ENCODE results near the gene RPP30.
"Not testable (repeated sequence)": the region's sequence is repeated elsewhere in the genome, so short reads cannot be mapped to it uniquely, and the experiment has no call there.

Gene RPP30

DNA sequence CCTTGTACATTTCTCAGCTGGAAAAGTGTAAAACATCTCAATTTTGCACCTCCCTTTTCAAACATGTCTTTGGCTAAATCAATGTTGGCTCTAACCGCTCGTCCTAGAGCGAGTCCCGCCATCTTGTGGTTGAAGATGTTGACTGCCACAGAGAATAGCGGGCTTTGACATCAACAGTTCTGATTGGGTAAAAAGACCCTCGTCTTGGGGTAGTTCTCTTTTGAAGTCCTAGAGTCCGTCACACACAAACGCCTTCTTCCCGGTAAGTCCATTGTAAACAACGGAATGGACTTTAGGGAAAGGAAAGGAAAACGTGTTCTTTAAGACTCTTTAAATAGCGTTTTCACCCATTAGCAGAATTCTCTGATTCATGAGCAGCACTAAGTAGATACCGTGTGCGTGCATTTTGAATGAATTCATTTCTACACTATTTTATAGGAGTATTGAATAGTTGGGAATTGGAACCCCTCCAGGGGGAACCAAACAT is 452 bp upstream of the RPP30 start:
- no peak for DNase-seq (ENCODE audit: low read depth)

DNA sequence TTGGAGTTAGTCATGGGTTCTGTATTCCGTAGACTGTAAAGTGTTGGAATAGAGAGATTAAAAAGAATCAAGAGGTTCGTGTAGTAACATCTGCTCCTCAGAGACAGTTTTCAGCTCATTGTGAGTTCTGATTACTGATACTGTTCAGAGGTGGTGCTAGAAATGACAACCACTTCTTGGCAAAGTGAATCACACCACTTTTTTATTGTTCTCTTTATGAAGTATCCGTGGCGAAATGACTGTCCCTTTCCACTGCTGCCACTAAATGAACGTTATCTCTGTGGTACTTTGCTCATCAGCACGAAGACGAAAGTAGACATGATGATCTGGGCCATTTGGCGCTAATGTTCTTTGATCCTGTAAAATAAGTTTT is 860 bp downstream of the RPP30 start:
- DNase-seq (ENCODE audit: low read depth): no peak

DNA sequence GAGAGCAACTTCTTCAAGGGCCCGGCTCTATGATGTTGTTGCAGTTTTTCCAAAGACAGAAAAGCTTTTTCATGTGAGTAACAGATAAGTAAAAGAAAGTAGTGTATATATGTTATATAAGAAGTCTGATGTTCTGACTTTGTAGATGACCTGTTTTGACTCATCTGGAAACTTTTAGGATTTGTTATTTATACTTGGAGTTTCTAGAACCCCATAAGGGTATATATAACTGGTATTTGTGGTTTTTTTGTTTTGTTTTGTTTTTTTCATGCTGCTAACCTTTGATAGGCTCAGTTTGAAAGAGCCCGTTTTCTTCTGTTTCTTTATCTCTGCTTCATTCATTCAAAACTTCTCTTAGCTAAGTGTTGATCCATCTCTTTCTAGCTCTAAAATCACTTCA is 7.3 kb downstream of the RPP30 start:
- no peak for DNase-seq (ENCODE audit: low read depth)

DNA sequence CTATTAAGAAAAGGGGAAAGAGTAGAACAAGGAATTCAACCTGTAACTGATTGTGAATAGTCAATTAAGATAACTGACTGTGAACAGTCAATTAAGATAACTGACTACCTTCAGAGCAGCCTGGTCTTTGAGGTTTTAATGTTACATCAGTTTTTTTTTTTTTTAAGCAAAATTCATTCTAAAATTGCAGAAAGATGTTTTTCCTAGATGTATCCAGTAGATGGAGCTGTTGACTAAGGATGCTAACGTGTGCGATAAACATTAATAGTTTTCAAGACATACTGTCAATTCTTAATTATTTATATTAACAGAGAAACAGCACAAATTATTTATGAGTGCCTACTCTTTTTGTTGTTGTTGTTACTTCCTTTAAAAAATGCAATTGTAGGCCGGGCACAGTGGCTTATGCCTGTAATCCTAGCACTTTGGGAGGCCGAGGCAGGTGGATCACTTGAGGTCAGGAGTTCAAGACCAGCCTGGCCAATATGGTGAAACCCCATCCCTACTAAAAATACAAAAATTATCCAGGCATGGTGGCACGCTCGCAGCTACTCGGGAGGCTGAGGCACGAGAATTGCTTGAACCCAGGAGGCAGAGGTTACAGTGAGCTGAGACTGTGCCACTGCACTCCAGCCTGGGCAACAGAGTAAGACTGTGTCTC is 8.4 kb downstream of the RPP30 start:
- not testable (repeated sequence) for DNase-seq (ENCODE audit: low read depth)

DNA sequence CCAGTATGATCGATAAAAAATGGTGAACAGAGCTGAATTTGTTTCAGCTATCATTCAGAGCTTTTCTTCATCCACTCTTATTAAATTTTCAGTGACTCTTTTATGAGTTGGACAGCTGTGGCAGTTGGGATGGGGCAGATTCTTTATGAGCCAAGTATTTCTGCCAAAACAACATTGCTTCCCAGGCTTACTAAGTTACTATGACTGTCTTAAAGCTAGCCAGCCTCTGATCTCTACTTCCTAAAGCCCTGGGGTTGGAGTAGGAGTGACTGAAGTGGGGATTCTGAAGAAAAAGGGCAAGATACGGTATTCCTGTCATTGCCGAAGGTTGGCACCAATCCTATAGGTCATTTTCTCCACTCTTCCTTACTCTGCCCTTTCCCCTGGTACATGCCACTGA is 12.7 kb downstream of the RPP30 start:
- DNase-seq (ENCODE audit: low read depth): no peak

DNA sequence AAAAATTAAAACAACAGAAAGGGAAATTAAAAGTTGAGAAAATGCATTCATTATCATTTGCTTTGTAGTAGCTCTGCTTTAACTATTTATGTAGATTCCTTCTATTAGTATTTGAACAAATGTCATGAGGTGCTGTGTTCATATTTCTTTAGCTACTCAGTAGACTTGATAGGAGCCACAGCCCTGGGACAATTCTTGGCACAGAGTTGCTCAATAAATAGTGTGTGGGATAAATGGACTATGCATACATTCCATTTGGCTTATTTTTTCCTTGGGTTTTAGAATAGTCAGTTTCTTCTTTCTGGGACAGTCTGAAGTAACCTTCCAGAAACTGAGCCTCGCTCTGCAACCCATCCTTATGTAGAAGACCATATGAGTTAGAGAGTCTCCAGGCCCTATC is 13.4 kb downstream of the RPP30 start:
- no peak for DNase-seq (ENCODE audit: low read depth)

DNA sequence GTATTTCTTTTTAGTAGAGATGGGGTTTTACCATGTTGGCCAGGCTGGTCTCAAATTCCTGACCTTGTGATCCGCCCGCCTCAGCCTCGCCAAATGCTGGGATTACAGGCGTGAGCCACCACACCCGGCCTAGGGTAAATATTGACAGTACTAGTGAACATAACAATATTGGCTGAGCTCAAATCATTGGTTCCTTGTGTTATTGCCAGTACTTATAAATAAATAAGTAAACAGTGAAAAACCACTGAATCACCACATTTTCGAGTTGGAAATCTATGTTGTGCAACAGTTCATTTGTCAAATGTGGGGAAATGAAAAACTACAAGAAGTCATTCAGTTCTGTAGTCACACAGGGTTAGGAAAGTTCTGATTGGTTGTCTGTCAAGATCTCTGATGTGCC is 15.8 kb downstream of the RPP30 start:
- no peak for DNase-seq (ENCODE audit: low read depth)

DNA sequence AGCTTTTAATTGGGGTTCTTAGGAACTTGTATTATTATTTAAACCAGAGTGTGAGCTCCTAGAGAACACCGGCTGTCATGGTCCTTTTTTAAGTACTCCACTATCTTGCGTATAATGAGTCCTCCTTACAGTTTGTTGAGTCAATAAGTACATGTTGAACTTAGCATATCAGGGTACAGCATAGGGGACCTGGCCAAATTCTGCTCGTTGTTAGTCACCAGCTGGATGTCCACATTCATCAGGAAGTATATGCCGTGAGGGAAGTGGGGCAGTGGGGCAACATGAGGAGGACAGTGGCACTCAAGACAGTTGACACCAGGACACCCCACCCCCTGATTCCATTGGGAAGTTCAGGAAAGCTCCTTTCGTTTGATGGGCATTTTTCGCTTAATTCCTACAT is 16.6 kb downstream of the RPP30 start:
- DNase-seq (ENCODE audit: low read depth): no peak

DNA sequence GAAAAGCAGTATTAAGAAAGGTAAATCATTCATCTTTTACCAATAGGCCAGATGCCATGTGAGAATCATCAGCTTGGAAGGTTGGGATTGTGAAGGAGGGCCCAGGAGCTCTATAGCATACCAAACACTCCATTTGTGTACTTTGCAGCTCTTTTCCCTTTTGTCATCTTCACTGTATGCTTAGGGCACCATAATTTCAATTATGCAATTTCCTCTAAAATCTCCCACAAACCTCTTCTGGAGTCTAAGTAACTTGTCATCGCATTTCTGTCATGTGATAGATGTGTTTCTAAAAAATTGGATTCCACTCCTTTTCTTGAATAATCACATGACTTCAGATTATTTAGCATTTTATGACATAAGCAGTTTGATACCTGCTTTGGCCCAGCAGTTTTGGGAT is 17.9 kb downstream of the RPP30 start:
- no peak for DNase-seq (ENCODE audit: low read depth)

DNA sequence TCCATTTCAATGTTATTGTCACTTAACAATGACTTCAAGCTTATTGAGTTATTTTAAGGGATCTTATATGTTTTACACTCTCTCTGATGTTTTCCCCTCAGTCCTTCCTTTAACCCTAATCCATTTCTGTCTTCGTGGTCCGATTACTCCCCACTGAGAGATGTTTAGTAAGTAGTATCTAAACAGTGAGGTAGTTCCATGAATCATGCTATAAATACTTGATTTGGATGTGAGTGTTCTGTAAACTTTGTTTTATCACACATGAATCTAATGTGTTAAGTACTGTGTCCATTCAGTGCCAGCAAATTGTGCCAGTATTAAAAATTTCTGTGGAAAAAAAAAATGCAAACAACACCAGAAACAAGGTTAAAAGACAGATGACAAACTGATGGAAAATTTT is 18.6 kb downstream of the RPP30 start:
- DNase-seq (ENCODE audit: low read depth): no peak

DNA sequence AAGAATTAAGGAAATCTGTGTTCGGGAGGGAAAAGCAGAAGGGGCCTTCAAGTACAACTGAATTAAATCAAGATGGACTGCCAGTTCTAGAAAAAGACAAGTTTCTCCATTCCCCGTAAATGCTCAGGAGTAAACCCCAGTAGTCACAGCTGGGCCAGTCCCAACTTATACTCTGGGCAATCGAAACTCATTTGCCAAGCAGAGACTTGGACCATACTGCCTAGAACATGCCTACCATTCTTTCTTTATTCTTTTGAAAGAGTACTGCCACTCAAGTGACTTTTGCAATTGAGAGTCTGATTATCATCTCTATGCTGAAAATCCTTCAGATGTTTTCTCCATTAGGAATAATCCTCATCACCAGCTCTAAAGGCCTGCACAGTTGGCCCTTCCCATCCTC is 21.4 kb downstream of the RPP30 start:
- no peak for DNase-seq (ENCODE audit: low read depth)

DNA sequence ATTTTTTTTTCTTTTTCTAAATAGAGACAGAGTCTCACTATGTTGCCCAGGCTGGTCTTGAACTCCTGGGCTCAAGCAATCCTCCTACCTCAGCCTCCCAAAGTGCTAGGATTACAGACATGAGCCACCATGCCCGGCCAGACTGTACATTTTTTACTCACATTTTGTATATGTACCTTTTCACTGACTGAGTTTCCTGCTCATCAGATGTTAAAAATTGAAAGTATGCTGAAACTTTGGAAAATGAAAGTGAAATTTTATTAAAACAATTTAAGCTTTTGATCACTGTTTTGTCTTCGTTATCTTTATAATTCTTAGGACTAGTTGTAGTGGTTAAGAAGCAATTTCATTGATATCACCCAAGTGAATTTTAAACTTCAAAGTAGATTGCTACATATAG is 25.1 kb downstream of the RPP30 start:
- DNase-seq (ENCODE audit: low read depth): not testable (repeated sequence)

DNA sequence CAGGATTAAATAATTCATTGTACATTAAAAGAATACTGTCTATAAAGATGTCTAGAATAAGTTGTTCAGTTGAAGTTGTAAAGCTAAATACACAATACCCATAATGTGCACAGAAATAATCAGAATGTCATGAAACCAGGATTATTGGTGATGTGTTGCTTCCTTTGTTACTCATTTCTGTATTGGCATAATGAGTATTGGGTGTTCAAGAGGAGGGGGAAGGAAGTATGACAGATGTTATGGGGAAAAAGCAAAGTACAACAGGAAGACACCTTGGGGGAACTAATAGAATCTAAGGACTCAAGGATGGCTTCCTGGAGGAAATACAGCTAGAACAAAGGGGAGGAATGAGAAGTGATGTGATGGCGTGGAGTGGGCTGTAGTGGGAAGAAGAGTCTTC is 34.2 kb downstream of the RPP30 start:
- no peak for DNase-seq (ENCODE audit: low read depth)

DNA sequence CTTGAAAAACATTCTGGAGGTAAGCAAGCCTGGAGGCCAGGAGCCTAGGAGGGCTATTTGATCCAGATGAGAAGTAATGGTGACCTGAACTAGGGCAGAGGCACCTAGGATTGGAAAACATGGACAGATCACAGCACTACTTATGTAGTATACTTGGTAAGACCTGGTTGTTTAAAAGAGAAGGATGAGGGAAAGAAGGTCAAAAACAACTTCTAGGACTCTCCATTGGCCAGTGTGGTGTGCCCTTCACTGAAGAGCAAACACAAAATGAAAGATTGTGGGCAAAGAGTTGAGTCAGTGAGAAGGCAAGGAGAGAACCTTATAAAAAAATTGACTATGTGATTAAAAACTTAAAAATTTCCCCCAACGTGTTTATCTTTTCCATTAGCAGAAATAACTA is 34.8 kb downstream of the RPP30 start:
- no peak for DNase-seq (ENCODE audit: low read depth)

DNA sequence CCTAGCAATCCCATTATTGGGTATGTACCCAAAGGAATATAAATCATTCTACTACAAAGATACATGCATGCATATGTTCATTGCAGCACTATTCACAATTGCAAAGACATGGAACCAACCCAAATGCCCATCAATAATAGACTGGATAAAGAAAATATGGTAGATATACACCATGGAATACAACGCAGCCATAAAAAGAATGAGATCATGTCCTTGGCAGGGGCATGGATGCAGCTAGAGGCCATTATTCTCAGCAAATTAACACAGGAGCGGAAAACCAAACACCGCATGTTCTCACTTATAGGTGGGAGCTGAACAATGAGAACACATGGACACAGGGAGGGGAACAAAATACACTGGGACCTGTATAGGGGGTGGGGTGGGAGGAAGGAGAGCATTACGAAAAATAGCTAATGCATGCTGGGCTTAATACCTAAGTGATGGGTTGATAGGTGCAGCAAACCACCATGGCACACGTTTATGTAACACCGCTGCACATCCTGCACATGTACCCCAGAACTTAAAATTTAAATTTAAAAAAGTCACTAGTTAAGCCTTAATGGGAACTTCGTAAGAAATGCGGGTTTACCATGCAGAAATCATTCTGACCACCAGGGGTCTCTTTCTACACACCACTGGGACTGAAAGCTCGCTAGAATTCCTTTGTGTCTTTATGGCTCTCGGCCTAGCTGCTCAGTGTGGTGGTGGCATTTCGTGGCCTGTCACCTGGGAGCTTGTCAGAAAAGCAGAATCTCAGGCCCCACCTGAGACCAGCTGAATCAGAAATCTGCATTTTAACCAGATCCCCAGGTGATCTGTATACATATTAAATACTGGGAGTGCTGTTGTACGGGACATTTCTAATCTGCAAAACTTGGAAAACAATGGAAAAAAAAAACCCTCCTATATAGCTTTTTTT is 39.6 kb downstream of the RPP30 start:
- DNase-seq (ENCODE audit: low read depth): peak; percentile 4

DNA sequence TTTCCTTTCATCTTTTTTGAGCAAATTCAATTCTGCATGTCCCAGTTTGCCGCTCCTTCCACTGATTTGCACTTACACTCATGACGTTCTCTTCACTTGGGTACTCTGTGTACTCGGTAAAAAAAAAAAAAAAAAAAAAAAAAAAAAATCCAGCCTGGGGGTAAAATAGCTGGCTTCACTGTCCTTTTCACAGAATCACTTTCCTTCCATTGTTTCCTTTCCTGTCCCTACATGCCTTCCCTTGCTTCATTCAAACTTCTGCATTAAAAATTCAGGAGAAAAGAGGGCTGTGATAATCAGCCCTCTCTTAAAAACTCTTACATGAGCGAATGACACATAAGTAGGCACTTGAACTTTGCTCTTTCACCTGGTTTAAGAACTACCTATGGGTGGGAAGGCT is 40.4 kb downstream of the RPP30 start:
- DNase-seq (ENCODE audit: low read depth): no peak

DNA sequence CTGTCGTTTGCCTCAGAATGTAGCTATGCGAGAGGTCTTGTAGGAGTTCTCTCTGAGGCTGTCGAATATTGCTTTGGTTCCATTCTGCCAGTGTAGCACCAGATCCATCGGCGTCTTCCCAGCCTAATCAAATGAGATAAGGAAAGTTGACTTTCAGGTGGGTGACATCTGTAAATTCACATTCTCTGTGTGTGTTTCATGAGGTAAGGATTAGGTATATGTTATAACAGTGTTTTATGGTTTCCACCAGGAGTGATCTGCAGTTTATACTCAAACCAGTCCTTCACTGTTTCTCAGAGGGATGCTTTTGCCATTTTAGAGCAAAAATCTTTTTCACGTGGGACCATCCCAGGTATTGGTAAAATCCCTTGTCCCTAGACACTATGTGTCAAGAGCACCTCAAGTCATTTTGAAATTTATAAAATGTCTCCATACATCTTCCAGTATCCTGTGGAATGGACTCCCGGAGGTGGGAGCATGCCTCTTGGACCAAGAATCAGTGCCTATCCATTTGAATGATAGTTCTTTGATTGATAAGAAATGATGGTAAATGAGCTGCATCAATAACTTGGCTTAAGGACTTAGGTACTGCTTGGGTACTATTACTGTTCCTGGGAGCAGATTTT is 41.2 kb downstream of the RPP30 start:
- no peak for DNase-seq (ENCODE audit: low read depth)

DNA sequence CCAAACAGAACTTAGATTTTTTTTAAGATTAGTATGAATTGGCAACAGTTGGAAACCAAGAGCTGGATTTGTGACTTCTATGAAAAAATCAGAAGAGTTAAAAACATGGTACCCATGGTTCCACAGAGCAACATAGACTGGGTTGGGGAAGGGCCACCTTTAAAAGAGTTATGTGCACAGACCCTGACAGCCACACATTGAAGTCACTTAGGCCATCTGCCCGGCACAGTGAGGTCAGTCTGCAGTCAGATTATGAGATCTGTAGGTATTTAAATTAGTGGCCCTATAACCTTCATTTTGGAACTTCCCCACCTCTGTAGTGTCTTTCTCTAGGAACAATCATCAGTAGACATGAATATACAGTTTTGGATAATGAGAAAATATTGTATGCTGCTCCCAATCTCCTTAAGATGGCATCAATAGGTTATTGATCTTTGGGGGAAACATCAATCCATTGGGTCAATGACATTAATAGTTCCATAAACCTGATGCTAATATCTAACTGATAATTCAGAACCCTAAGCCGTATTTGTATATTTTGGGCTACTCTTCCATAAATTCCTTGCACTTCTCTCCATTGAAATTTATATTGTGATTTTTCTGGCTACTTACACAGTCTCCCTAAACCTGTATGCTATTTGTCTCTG is 42.1 kb downstream of the RPP30 start:
- no peak for DNase-seq (ENCODE audit: low read depth)

DNA sequence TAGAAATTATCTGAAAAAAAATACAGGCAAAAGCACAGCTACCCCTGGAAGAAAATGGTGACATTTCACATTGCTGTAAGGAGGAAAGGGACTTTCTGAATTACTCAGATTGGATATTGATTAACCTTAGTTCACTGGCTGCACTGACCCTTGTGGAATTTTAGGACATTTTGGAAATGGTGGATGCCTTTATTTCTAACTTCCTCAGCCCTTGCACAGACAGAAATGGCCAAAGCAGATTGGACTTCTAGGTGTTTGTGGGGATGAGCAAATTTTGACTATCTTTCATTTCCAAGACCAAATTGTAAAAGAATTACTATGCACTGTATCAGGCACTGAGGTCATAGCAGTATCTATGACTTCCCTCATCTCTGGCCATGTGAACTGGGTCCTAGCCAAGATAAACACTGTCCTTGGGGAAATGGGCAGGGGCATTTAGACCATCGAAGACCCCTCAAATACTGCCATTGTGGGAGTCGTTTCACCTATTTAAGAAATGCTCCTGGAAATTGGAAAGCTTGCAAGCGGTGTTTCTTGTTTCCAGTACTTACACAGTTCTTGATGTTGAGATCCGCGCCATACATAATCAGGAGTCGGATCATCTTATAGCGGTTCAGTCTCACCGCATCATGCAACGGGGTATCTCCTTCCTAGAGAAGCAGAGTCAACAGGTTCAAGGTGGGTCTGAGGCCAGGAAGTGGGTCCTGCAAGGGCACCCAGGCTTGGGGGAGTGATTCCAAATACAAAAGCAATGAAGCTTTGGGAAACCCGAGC is 43.4 kb downstream of the RPP30 start:
- no peak for DNase-seq (ENCODE audit: low read depth)

DNA sequence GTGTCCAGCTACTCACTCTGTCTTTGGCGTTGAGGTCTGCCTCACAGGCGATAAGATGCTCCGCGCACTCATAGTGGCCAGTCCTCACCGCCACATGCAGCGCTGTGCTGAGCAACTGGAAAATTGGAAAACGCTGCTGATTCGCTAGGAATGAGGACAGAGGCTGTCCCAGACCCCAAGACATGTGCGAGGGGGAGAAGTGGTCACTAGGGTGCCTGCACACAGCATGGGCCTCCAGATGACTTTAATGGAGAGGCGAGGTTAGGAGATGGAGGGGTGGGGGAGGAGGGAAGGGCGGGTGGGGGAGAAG is 43.9 kb downstream of the RPP30 start:
- DNase-seq (ENCODE audit: low read depth): no peak

DNA sequence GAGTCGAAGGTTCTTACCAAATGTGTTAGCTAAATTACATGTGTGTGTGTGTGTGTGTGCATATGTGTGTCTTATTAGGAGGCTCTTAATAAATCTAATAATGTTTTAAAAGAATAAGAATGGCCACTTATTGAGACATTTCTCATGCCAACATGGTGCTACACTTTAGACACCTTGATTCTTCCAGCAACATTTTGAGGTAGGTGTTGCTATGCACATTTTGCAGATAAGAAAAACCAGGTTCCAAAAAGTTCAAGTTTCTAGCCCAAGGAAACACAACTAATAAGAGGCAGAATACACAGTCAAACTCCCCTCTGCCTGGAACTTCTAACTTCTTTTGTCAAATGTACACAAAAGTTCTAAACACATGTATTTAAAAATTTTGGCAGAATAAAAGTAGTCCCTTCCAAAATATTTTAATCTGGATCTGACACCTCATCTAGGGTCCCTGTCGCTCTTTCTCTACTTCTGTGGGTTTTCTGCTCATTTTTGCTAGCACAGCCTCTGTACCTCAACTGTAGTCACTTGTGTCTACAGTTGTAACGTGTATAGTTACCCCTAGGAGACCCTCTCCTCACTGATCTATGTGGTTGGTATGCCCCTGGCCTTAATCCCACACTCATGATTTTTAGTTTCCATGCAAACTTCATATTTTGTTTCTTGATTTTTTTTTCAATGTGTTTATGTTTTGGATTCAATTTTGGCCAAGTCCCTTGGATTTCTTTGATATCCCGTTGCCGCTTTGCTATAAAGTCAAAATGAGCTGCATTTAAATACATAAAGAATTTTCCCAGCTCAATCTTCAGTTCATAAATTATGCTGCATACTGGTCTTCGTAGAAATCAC is 44.8 kb downstream of the RPP30 start:
- no peak for DNase-seq (ENCODE audit: low read depth)

Measured in activated T-helper 1 cell treated with Interleukin-2 at 50 U/mL for 16 hours (primary cell).